B cell (primary cell): ENCODE data around the gene PTPRN2.

Experiments used
- CTCF ChIP-seq: fragments of 200-600 bp; IDR thresholded peaks from one replicate; pipeline ENCODE4 v1.8.0; 2022; ENCODE audit warnings: antibody characterized with exemption, mild to moderate bottlenecking
- EZH2 ChIP-seq: IDR thresholded peaks from 2 replicates; pipeline ENCODE4 v1.6.1; 2012; ENCODE audit warnings: borderline replicate concordance, low read depth, mild to moderate bottlenecking, moderate library complexity, low read length; ENCODE audit not compliant: insufficient read depth, poor library complexity, severe bottlenecking

GRCh38 chr7:157515342-157516041 is 1072.1 kb downstream of the PTPRN2 start:
- TF ChIP-seq EZH2 = no peak
- no peak for TF ChIP-seq CTCF
